Amniotic stem cell (primary cell): Measurements from ENCODE around the gene S100PBP.

Experiments
- DNase-seq: peaks from one replicate; lab custom pipeline; 2025; lab: John Stamatoyannopoulos, UW

S100PBP gene

DNA sequence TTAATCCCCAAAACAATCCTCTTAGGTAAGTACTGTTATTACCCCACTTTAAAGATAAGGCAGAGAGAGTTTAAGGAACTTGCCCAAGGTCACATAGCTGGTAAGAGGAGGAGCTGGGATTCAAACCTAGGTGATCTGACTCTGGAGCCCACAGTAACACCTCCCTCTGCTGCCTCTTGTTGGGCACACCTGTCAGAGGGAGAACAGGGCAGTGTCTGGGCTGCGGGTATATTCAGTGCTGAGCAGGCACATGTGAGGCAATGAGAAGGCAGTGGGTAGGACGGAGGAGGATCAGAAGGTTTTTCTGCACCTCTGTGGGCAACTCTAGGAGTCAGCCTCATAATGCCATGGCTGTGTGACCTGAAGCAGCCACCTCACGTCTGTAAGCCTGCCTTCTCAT lies 70.7 kb downstream of the S100PBP start:
- no peak for DNase-seq

DNA sequence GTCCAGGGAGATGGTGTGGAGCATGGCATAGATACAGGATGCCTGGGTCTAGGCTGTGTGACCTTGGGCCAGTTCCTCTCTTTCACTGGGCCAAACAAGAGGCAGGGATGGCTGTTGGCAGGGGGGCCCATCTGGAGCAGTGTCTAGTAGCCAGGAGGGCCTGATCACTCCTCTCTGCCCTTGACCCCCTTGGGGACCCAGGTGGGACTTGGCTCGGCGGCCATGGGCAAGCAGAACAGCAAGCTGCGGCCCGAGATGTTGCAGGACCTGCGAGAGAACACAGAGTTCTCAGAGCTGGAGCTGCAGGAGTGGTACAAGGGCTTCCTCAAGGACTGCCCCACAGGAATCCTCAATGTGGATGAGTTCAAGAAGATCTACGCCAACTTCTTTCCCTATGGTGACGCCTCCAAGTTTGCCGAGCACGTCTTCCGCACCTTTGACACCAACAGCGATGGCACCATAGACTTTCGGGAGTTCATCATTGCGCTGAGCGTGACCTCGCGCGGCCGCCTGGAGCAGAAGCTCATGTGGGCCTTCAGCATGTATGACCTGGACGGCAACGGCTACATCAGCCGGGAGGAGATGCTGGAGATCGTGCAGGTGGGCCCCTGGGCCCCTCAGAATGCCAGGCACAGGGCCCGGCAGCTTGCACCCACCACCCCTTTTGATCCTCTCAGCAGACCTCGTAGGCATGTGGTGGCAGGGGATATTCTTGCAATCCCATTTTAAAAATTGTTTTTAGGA lies 71.4 kb downstream of the S100PBP start:
- DNase-seq = no peak

DNA sequence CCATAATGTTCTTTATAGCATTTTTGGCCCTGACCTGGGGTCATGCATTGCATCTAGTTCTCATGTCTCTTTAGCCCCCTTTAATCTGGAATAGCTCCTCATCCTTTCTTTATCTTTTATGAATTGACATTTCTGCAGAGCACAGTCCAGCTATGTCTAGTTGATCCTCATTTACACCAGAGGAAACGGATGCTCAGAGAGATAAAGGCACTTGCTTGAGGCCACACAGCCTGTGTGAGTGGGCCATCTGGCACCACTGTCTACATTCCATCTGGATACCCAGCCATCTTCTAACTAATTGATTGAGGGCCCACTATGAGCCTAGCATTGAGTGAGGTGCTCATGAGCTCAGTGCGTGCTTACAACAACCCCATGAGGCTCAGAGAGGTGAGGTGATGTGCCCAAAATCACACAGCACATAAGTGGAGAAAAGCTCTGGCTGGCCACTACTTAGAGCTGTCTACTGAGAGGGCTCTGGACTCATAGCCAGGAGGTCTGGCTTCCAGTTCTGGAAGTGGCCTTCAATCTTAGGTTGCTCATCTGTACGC lies 72.4 kb downstream of the S100PBP start:
- no peak for DNase-seq

DNA sequence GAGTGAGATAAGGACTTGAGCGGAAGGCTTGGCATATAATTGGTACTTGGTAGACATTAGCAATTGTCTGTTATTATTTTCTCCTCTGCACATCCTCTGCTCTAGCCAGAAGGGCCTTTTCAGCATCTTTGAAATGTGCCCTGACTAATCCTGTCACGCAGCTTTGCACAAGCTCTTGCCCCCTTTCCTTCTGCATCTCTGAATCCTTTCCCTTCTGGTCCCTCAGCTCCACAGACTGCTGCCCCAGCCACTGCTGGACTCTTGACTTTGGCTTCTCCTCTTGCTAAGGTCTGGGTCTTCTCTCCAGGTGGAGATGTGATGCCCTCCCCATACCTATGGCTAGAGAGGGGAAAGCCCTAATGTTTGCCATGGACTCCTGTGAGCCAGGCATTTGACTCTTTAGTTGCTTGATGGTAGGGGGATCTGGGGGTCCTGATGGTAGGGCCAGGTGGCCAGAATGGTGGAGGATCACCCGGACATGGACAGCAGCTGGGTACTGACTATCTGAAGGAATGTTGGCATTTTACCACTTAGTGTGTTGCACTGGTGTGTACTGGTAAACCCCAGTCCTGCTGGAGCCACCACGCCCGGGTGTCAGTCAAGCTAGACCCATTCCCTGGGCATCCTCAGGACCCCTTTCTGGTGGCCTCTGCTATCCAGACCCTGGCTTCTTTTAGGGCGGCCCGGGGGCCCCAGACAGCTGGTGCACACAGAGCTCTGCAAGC lies 73.2 kb downstream of the S100PBP start:
- no peak for DNase-seq

DNA sequence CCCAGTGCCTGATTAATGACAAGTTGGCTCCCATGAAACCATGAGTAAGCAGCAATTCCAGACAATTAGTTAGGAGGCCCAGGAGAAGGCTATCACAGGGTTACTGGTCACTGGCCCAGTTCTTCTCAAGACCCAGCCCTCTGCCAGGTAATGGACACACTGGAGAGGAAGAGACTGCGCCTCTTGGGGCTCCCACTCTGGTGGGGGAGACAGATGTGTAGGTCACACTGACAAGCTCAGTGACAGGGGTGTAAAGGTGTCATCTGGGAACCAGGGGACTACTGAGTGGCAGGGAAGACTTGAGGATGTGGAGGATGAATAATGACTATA lies 73.8 kb downstream of the S100PBP start:
- no peak for DNase-seq

DNA sequence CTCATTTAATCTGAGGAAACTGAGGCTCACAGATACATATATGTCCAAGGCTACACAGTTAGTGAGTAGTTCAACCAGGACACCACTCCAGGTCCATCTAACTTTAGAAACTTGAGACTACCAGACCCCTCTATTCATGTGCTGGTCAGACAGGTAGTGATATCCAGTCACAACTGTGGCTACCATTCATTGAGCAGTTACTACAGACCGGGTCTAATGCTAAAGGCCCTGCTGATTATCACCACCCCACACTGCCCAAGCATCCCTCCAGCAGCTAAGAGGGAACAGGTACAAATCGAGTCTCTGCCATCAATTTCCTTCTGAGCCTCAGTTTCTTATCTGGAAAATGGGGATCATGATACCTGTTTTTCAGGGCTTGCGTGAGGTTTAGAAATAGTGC lies 74.2 kb downstream of the S100PBP start:
- DNase-seq = no peak

DNA sequence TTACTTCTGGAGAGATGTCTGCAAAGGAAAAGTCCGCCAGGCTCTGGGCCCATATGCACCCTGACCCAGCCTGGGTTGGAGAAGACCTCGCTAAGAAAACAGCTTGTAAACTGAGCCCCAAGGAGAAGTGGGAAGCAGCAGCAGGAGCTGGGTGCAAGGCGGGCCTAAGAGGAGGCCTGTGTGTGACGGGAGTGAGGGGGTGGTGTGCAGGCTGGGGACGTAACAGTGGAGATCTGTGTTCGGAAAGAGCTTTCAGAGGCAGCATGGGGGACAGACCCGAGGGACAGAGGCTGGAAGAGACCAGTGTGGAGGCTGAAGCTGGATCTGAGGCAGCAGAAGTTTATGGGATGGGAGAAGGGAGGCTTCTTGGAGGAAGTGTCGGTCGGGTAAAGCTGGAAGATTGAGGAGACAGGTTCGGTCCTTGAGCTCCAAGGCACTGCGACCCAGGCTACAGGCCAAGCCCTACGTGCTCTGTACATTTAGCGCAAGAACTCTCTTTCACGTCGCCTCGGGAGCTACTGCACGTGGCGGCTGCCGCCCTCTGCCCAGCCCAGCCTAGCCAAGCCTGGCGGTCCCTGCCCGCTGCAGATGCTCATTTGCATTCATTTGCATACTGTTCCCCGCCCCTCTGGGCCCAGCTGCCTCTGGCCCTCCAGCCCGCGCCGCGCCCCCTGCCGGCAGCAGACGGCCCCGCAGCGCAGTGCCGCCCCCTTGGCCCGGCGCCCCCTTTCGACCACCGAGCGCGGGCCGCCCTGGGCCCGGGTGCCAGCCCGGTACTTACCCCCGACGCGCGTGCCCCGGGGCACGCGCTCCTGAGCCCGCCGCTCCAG lies 75.1 kb downstream of the S100PBP start:
- no peak for DNase-seq

DNA sequence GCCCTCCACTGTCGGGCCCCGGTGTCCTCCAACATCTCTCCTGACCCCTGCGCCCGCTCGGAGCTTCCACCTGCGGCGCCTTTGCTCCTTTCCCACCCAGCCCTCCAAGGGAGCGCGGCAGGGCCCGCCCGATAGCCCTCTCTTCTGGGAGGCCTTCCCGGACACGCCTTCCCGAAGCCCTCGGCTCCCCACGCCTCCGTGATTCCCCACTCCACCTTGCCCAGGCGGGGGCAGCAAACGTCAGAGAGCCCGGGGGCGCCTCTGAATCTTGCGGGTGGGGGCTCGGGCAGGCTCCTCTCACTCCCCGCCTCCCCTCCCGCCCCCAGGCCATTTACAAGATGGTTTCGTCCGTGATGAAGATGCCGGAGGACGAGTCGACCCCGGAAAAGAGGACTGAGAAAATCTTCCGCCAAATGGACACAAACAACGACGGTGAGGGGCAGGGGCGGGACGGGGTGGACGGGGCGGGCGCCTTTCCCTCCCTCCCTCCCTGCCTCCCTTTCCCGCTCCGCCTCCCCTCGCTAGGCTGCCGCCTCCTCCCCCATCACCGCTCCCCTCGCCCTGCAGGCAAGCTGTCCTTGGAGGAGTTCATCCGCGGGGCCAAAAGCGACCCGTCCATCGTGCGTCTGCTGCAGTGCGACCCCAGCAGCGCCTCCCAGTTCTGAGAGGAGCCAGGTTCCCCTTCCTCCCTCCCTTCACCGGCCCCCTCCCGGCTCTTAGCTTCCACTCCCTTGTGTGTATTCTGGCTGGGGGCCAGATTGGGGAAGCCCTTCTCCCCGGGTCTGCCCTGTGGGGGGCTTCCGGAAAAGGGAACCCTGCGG lies 76.0 kb downstream of the S100PBP start:
- no peak for DNase-seq

DNA sequence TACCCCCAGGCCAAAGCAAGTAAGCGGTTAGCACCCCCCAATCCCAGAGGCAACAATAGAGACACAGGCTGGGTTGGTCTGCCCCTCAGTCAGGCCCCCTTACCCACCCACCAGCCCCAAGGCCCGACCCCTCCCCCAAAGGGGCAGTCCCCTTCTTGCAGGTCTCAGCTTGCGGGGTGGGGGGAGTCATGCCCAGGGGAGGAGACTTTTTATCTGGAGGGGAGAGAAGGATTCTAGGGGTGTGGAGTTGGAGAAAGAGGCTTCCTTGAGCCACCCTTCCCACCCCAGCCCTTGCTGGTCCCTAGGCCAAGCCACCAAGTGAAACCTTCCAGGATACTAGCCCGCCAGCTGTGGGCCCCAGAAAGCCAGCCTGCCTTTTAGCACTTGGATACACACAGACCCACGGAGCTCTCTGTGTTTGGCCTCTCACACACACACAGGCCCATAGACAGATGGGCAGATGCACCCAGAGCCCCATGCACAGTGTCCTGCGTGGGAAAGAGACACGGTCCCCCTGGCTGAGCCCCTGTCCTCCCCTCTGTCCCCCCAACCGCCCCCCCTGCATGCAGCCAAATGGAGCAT lies 76.7 kb downstream of the S100PBP start:
- no peak for DNase-seq

DNA sequence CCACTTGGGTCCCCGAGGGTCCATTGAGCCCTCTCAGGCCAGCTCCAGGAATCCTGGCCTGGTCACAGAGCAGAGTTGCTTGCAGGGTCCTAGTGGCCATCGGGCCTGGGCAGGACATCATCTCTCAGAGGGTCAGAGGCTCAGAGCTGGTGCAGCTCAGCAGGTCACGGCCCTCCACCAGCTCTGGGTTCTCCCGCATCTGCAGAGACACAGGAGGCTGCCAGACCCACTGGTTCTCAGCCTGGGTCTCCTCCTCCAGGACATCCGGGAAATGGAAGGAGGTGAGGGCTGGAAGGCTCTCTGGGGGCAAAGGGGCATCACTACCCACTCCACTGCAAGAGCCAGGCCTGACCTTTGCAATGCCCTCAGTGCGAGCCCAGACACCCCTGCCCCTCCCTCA lies 77.2 kb downstream of the S100PBP start:
- DNase-seq = no peak

DNA sequence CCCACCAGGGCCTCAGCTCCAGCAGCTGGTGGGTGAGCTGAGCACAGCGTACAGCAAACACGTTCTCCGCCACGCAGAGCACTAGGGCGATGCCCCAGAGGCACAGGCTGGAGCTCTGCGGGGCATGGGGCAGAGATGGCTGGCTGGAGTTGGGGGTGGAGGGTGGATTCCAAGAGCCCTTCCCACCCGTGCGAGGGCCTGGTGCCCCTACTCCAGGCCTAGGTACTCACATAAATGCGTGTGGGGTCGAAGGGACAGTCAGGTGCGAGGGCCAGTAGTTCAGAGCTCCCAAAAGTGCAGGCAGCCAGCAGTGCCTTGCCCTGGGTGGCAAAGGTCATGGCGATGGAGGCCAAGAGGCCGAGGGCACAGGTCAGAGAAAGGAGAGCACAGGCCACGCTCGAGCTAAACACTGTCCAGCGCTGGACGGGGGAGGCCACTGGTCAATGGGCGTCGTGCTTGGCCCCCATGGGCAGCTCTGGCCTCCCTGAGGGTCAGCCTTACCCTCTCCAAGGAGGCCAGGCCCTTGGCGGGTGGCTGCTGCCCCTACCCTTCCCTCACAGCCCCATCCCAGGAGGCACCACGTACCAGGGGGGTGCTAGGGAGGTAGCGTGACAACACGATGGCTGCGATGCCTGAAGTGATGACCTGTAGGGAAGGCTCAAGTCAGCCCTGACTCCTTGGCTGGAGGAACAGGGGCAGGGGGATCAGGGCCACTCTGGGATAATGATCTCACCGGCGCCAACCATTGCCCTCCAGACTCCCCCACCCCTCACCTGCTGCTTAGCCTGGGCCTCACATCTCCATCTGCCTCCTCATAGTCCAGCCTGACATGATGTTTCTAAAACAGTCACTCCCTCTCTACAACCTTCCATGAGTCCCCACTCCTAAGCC lies 78.1 kb downstream of the S100PBP start:
- DNase-seq = no peak

DNA sequence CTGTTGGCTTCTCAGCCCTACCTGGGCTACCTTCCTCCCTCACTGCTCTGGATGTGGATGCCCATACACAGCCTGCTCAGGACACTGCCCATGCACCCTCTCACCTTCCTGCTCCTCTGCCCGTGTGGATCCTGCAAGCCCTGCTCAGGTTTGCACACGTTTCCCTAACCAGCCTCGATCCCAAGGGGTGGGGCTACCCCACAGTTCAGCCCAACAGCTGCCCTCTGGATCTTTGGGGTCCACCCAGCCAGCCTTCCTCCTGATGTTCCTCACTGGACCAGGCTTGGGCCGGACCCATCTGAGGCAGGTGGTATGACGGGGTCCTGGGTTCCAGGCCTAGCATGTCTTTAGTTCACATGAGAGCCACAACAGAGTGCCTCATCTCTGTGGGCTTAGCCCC lies 79.0 kb downstream of the S100PBP start:
- DNase-seq = no peak

DNA sequence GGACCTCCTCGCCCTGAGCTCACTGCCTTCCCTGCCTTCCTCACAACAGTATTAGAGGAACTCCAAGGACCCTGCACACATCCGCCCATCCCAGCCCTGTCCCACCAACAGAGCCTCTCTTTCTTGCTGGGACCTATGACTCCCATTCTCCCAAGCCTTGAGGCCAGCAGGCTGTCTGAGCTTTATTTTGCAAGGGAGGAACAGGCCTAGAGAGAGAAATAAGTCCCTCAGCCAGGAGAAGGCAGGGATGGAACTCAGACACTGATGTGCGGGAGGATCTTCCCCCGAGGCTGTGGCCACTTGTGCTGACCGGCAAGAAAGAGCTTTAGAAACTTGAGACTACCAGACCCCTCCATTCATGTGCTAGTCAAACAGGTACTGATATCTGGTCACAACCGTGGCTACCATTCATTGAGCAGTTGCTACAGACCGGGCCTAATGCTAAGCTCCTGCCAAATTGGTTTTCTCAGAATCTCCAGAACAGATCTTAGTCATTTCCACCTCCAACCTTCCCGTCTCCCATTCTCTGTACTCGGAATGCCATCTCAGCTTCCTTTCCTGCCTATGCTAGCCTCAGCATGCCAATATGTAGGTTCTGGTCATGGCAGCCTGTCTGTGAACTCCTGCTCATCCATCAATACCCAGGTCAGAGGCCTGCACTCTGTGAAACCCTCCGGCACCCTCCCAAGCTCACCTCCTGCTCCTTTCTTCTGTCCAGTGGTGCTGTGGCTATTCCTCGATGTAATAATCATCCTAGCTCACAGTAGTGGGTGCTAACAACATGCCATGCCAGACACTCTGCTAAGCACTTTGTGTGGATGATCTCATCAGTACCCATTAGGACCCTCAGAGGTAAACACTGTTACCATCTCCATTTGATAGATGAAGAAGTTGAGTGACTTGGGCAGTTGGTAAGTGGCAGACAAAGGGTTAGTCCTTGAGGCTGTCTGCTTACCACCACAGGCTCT lies 79.9 kb downstream of the S100PBP start:
- no peak for DNase-seq

DNA sequence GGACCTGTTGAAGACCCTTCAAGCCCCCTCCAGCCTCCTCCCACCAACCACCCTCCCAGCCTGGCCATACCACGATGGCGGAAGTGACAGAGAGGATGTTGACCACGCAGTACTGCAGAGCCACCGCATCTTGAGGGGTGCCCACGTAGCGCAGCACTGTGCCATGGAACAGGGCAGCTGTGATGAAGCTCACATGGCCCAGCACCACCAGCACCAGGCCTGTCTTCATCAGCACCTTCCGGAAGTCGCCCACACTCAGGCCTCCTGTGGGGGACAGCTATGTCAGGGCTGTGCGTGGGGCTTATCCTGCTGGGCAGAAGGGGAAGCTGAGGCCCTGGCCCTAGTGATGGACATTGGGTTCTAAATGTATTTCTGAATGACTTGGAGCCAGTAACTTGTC lies 80.6 kb downstream of the S100PBP start:
- no peak for DNase-seq

DNA sequence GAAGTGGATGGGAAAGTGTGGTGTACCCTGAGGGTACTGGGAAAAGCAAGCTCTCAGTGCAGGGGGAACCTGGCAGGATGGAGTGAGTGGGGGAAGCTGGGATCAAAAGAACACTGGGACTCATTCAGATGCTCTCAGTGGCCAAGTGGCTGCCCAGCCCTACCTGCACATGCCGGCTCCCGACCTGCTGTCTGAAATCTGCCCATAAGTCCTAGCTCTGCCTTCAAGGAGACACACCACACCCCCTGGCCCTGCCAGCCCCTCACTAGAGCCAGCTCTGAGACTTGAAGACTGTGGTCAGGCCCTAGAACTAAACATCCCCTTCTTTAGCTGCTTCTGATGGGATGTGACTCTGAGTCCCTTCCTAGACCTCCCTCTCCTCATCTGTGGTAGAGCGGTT lies 81.5 kb downstream of the S100PBP start:
- DNase-seq = no peak

DNA sequence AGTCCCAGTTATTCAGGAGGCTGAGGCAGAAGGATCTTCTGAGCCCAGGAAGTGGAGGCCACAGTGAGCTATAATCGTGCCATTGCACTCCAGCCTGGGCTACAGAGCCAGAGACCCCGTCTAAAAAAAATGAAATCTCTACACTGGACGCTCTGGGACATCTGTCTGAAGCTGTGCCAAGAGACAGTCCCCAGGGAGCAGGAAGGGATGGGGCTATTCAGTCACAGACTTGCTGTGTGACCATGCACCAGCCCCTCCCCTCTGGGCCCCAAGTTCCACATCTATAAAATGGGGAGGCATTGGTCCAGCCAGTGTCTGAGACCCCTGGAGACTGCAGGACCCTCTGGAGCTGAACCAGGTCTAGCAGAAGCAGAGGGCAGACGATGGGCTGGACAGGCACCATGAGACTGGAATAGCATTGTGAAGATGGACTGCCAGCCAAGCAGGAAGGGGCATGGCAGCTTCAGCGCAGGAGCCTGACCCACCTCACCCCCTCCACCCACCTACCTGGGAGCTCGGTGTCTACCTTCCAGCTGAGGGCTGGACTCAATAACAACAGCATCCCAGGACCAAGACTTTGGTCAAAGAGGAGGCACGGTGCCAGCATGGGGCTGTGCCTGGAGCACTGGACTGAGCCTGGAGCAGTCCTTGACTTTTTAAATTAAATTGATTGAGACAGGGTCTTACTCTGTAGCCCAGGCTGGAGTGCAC lies 82.3 kb downstream of the S100PBP start:
- DNase-seq = no peak

DNA sequence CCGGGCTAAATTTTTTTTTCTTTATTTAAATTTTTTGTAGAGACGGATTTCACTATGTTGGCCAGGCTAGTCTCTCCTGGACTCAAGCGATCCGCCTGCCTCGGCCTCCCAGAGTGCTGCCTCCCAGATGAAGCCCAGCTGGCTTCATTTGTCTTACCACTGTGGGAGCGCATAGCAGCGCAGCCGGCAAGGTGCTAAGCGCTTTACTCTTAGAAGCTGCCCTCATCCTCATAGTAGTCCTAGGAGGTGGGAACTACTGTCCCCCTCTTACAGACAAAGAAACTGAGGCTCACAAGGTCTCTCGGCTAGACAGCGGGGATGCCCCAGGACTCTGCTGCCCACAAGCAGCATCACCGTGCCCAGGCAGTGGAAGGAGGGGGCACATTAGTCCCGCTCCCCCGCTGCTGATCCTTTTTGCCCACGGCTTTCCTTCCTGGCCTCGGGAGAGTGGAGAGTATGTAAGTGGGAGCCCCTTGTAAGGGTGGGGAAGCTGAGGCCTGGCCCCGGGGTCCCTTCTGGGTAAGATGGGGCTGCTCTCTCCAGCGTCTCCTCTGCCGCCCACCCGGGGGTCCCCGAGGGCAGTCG lies 83.0 kb downstream of the S100PBP start:
- DNase-seq = no peak
